ENCODE measurements around the gene CSNK2A2.

DNA sequence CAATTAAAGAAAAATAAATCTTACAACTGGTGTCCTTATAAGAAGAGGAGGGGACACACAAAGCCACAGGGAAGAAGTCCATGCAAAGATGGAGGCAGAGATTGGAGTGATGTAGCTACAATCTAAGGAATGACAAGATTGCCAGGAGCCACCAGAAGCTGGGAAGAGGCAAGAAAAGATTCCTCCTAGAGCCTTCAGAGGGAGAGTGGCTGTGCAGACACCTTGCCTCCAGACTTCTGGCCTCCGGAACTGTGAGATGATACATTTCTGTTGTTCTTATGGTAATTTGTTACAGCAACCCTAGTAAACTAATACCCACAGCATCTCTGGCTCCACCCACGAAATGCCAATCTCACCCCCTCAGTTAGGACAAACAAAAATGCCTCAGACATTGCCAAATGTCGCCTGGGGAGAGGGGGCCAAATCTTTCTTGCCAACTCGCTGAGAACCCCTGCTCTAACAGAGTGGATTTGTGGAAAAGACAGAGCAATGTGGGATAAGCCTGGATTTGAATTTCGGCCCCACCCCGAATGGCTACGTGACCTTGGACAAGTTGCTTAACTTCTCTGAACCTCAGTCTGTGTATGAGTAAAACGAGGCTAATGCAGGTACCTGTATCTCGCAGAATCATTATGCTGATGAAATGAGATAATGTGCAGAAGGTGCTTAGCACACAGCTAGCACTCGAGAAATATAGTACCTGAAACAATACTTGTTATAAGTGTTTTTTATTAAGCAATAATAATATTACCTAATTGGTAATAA is 37.1 kb upstream of the CSNK2A2 start:
- no peak for TF ChIP-seq CTCF (IDR thresholded peaks at IDR 0.05; ENCODE audit: low read length)
- no peak for TF ChIP-seq EZH2phosphoT487 (IDR thresholded peaks at IDR 0.05; ENCODE audit: low read length)

Measured in MM.1S (cell line).